GM18505 (cell line): Measurements from ENCODE around the gene CFAP65.

Experiments
- ATAC-seq: cut with Tn5 transposase; IDR thresholded peaks from one replicate; pipeline ENCODE4 v1.9.1; 2021; ENCODE audit not compliant: unreplicated experiment
- POLR2A ChIP-seq: IDR thresholded peaks from 4 replicates; pipeline ENCODE4 v1.6.1; 2011; ENCODE audit warnings: borderline replicate concordance; ENCODE audit not compliant: insufficient read depth, insufficient read length; ENCODE audit errors: extremely low read depth

CFAP65 gene

GRCh38 chr2:219076253-219076652 lies 34.9 kb upstream of the CFAP65 start:
- no peak for ATAC-seq
- TF ChIP-seq POLR2A, result no peak

- TF ChIP-seq POLR2A, result no peak
- ATAC-seq, result no peak
Observed at GRCh38 chr2:219073413-219074129, 32.3 kb upstream of the CFAP65 start.

DNA sequence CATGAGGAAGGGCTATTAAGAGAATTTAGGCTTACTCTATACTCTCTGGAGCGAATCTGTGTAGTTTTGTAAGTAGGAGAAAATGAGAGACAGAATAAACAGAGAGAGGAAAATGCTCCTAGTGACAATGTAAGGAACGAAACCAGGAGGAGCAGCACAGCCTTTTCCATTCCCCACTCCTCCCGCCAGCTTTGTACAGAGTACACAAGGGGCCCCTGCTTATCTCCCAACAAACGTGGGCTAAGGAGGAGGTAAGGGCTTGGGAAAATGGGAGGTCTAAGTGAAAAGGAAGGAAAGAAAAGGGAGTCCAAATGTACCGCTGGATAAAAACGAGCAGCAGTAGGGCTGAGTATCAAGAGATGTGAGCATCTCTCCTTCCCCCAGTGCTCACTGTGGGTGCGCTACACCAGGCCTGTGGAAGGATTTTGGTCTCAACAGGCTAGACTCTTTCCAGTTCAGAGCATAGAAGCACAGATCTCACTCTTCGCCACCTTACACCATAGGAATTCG lies 31.5 kb upstream of the CFAP65 start:
- TF ChIP-seq POLR2A, result no peak
- ATAC-seq, result no peak

GRCh38 chr2:219071131-219071816 lies 30.0 kb upstream of the CFAP65 start:
- no peak for TF ChIP-seq POLR2A
- ATAC-seq, result no peak

- TF ChIP-seq POLR2A, result no peak
- no peak for ATAC-seq
Observed at GRCh38 chr2:219065484-219065883, 24.2 kb upstream of the CFAP65 start.

DNA sequence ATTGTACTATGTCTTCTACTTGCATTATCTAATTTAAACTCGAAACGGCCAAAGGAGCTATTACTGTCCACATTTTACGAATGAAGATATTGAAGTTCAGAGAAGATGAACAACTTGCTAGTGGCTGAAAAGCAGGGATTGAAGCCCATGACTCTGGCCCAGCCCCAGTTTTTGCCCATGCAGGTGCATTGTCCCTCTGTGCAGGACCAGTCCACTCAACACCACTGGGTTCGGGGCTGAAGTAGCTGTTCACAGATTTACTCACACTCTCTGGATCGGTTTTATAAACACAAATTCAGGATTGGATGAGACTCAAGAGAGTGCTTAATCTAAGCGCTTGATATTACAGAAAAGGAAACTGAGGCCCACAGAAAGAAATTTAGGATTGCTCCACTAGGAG lies 20.8 kb upstream of the CFAP65 start:
- no peak for ATAC-seq
- no peak for TF ChIP-seq POLR2A

DNA sequence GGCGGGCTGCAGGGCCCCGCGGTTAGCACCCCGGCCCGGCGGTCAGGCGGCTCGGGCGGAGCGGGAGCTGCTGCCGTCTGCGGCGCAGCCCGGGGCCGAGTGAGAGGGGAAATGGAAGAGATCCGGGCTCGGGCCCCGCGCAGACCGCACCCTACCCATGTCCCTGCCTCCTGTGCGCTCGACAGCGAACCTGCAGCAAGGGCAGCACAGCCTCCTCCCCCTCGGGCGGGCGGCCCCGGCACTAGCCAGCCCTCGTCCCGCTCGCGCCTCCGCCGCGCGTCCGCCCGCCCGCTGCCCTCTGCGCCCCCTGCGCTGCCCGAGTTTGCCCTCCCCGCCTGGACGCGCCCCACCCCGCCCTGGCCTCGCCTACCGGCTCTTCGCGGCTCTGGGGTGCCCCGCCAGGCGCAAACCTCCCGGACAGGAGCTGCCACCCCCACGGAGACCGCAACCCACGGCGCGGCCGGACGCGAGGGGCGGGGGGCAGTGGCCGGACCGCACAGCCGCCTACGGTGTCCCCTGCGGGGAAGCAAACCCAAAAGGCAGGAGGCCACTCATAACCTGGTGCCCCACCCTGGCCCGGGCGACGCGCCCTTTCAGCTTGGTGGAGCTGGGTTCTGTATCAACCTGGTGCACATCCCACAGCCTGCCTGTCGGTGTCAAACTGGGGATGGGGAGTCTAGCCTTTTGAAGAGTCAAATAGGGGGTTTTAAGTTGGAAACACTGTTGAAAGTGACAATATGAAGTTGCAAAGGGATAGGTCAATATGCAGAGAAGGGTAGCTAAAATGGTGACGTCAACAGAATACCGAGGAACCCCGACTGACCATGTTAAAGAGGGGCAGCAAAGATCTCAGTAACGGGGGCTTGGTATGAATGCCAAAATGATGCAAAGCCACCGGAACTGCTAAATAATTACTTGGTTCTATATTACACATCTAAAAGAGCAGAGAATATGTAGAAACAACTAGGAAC lies 19.8 kb upstream of the CFAP65 start, which contains the start of gene IHH:
Gene IHH, minus strand, starts transcription at position 101 of the 971 bp plus-strand sequence. CDS start 454 bp downstream, outside the sequence.
- ATAC-seq, result no peak
- TF ChIP-seq POLR2A, result no peak

GRCh38 chr2:219059725-219060682 lies 18.7 kb upstream of the CFAP65 start:
- TF ChIP-seq POLR2A, result no peak
- ATAC-seq, result no peak

GRCh38 chr2:219059375-219059724 lies 18.0 kb upstream of the CFAP65 start:
- no peak for ATAC-seq

GRCh38 chr2:219058541-219059374 lies 17.4 kb upstream of the CFAP65 start:
- no peak for ATAC-seq
- no peak for TF ChIP-seq POLR2A

More at GRCh38 chr2:219059375-219059724, 18.0 kb upstream of the CFAP65 start:
- no peak for TF ChIP-seq POLR2A
